ENCODE measurements around the gene CALML5.

The CALML5 gene

GRCh38 chr10:5460468-5461202, 38.7 kb downstream of the CALML5 start:
- DNase-seq, result no peak

- no peak for DNase-seq
These were observed 40.2 kb downstream of the CALML5 start for GRCh38 chr10:5458949-5459747.

- DNase-seq, result no peak
These were observed 40.9 kb downstream of the CALML5 start for GRCh38 chr10:5458425-5458824.

- DNase-seq, result no peak
These were observed 41.6 kb downstream of the CALML5 start for GRCh38 chr10:5457741-5458140.

- no peak for DNase-seq
These were observed 42.8 kb downstream of the CALML5 start for GRCh38 chr10:5456563-5456962.

- DNase-seq, result no peak
These were observed 45.5 kb downstream of the CALML5 start for GRCh38 chr10:5453749-5454489.

- no peak for DNase-seq
These were observed 48.6 kb downstream of the CALML5 start for GRCh38 chr10:5450605-5451384.

GRCh38 chr10:5449823-5450222, 49.5 kb downstream of the CALML5 start:
- no peak for DNase-seq

- no peak for DNase-seq
These were observed 50.1 kb downstream of the CALML5 start for GRCh38 chr10:5449227-5449626.

All from activated CD4-positive, alpha-beta T cell treated with anti-CD3 and anti-CD28 coated beads for 48 hours (primary cell).